Measurements from ENCODE around the gene KCNS3.
"Not testable (repeated sequence)": the region's sequence is repeated elsewhere in the genome, so short reads cannot be mapped to it uniquely, and the experiment has no call there.

The KCNS3 gene

GRCh38 chr2:17950006-17950405 lies 71.5 kb downstream of the KCNS3 start:
- DNase-seq: no peak

- DNase-seq: no peak
Observed at GRCh38 chr2:17951563-17951962, 73.1 kb downstream of the KCNS3 start.

GRCh38 chr2:17958466-17959092 lies 80.1 kb downstream of the KCNS3 start:
- DNase-seq: no peak

- DNase-seq: no peak
Observed at GRCh38 chr2:17959356-17959755, 80.9 kb downstream of the KCNS3 start.

GRCh38 chr2:17959833-17960232 lies 81.4 kb downstream of the KCNS3 start:
- DNase-seq: no peak

- DNase-seq: no peak
Observed at GRCh38 chr2:17960925-17961324, 82.5 kb downstream of the KCNS3 start.

- DNase-seq: no peak
Observed at GRCh38 chr2:17961789-17962188, 83.3 kb downstream of the KCNS3 start.

GRCh38 chr2:17962876-17963275 lies 84.4 kb downstream of the KCNS3 start:
- DNase-seq: peak; percentile 62

GRCh38 chr2:17963571-17963970 lies 85.1 kb downstream of the KCNS3 start:
- not testable (repeated sequence) for DNase-seq

GRCh38 chr2:17965196-17965595 lies 86.7 kb downstream of the KCNS3 start:
- DNase-seq: no peak

GRCh38 chr2:17966798-17967197 lies 88.3 kb downstream of the KCNS3 start:
- no peak for DNase-seq

GRCh38 chr2:17969661-17970060 lies 91.2 kb downstream of the KCNS3 start:
- no peak for DNase-seq

GRCh38 chr2:17971531-17972125 lies 93.2 kb downstream of the KCNS3 start:
- no peak for DNase-seq

GRCh38 chr2:17972991-17973390 lies 94.5 kb downstream of the KCNS3 start:
- DNase-seq: no peak

GRCh38 chr2:17975401-17975800 lies 96.9 kb downstream of the KCNS3 start:
- DNase-seq: no peak

GRCh38 chr2:17976871-17977746 lies 98.6 kb downstream of the KCNS3 start:
- DNase-seq: no peak

GRCh38 chr2:17979707-17980106 lies 101.2 kb downstream of the KCNS3 start:
- DNase-seq: no peak

GRCh38 chr2:17981936-17982335 lies 103.5 kb downstream of the KCNS3 start:
- DNase-seq: no peak

All from islet precursor cell (in vitro differentiated cells).